HG03135 (cell line): ENCODE measurements around the gene FSTL1.

Experiments
- ATAC-seq: cut with Tn5 transposase; IDR thresholded peaks from one replicate; pipeline ENCODE4 v1.9.1; 2021; ENCODE audit warnings: mild to moderate bottlenecking, moderate library complexity; ENCODE audit not compliant: unreplicated experiment

Gene FSTL1

DNA sequence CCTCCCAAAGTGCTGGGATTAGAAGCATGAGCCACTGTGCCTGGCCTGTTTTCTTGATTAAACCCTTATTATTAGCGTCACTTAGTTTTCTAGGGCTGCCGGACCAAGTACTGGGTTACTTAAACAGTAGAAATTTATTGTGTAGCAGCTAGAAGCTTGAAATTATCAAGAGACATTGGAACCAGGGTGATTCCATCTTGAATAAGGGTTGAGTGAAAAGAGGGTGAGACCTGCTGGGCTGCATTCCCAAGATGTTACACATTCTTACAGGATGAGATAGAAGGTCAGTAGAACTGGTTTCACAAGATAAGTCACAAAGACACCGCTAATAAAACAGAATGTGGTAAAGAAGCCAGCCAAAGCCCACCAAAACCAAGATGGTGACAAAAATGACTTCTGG, 18.6 kb upstream of the FSTL1 start:
- ATAC-seq = no peak

DNA sequence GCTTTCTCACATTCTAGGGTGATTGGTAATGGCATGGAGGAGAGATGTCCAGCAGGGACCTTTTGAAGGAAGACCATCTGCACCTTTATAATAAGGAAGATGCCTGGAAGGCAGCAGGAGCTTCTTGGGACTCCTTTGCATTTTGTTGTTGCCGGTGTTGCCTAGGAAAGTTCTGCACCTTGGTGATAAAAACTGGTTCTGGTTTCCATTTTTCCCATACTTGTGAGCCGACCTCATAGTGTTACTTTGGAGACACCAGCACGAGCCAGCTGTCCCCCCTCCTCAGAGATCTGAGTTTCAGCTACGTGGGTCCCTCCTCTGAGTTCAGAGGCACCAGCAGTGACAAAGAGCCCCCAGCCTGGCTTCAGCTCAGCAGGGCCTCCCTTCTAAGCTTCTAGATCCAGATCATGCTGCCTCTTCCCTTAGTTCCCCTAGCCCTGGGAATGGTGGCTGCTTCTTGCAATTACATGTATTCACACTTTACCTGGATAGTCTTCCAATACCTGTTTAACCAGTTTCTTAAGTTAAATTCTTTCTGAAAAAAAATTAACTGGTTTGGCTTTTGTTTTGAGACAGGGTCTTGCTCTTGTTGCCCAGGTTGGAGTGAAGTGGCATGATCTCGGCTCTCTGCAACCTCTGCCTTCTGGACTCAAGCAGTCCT, 18.0 kb upstream of the FSTL1 start:
- ATAC-seq = no peak

DNA sequence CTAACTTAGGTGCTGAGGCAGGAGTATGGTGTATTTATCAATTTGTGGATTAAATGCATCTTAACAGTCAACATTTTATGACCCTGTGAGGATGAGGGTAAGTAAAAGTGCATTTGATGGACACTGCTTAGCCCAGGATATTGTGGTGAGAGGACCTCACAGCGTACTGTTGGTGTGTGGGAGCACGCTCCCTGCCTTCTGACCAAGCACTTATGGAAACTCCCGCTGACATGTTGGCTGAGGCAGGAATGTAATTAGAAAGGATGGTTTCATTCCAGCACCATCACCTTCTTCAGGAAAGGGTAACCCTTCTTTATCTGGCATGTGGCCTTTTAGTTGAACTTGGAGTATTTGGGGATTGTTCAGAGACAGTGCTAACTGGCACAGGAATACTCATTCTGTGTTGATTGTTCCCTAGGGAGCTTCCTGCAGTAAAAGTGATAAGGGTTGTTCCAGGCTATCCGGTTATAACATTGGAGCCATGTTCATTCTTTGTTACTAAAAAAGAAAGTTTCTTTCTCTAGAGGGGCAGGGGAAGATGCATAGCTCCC, 11.7 kb upstream of the FSTL1 start:
- no peak for ATAC-seq

DNA sequence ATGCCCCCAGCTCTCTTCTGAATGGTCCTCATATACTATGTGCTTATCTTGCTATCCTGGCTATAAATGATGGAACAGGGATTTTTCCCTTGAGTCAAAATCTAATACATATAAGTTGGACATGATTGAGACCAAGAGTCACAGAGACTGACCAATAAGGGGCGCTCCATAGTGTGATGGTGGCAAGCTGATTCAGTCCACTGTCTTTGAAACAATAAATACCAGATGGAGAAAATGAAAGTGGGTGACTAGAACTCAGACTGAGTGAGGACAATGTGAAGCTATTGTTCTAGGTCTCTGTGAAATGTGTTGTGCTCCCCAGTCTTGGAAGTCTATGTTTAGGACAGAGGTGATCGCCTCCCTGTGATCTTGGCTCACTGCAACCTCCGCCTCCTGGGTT, 10.6 kb upstream of the FSTL1 start:
- no peak for ATAC-seq

DNA sequence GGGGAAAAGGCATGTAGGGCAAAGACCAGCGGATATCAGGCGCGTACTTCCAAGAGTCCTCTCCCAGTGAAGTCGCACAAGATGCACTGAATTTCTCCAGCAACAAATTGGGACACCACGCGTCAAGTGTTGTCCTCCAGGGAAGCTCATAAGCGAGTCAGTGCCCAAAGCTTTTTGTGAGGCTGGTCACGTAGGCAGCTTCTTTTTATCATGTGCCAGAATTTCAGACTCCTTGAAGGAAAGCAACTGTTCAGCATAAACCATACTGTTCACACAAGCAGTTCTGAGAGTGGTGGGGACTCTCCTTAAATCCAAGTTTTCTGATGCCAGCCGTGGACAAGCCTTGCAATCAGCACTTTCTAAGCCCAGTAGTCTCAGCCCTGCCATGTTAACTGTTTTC, 10.1 kb upstream of the FSTL1 start:
- no peak for ATAC-seq

DNA sequence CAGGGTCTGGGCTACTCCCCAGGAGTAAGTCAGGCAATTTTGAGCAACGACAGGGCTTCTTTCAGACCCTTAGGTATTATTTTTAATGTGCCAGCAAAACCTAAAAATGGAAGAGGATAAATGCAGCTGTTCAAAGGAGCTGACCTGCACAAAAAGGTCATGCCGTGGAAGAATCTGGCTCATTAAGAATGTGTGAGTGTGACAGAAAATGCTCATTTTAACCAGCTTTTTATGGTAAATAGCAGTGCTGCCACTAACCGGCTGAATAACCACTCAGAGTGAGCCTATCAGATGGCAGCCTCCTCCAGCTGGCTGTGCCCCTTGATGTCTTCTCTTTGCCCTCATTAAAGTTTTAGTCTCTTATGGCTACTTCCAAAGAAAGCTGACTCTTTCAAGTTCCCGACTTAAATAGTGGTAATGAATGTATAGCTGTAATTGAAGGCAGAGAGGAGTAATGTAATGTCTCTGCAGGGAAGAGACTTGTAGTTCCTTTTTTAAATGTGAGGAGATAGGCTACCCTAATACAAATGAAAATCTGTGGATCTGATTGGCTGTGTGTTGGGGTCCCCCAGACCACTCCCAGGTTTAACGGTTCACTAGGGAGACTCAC, 9.5 kb upstream of the FSTL1 start:
- ATAC-seq = no peak

DNA sequence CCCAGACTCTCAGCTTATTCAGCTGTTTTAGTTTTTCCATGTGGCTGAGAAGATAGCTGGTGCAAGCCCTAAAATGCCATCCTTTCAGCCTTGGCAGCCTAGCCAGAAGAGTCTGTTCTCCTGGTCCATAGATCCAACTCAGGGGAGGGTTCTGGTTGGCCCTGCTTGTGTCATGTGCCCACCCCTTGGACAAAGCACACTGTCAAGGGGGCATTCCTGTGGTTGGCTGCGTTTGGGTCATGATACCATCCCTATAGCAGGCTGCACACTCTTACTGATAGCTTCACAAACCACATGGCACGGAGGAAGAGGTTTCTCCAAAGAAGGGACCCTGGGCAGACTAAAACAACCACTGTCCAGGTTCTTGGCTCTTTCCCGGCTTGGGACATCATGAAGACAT, 8.4 kb upstream of the FSTL1 start:
- no peak for ATAC-seq

DNA sequence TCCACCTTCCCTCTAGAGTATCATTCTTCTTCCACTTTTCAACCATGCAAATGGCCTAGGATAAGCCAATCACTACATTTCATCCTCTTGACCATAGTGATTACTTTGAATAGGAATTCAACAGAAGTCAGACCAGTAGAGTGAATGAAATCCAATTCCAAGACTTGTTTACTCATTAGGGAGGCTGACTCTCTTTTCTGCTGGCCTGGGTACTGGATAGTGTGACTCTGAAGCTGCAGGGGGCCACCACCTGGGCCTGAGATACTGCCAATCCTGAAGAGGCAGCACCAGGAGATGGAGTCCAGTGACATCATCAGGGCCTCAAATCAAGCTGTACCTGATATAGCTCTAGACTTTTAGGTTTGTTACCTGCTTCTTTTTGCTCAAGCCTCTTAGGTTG, 7.0 kb upstream of the FSTL1 start:
- ATAC-seq = no peak

DNA sequence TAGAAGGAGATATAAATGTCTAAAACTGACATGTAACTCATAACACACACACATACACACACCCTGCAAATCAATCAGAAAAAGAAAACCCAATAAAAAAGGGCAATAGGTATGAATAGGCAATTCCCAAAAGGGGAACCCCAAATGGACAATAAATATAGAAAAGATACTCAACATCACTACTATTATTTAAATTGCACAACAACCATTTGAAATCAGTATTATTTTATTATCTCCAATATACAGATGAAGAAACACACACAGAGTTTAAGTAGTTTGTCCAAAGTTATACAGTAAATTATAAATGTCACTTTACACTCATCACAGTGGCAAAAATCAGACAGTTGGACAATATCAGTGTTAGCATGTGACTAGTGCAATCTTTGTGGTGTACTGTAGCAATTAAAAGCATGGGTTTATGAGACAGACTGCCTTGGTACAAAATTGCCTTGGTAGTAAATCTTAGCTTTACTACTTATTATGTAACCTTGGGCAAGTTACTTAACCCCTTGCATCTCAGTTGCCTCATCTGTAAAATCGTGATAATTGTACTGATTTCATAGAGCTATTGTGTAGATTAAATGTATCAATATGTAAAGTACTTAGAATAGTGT, 3.4 kb upstream of the FSTL1 start:
- no peak for ATAC-seq

DNA sequence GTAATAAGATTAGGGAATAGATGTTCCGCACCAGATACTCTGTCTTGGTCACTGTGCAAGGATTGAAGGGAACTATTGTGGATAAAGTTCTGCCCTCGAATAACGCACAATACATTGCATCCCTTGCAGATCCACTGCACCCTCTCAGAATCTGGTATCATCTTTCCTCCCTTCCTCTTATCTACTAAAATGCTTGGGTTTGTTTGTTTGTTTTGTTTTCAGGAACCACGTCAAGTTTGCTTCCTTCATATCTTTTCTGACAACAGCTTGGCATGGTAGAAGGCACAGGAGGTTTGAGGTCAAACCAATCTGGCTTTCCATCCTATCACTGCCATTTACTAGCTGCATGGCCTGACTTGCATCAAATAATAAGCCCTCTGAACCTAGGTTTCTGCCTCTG, 2.0 kb upstream of the FSTL1 start:
- no peak for ATAC-seq

DNA sequence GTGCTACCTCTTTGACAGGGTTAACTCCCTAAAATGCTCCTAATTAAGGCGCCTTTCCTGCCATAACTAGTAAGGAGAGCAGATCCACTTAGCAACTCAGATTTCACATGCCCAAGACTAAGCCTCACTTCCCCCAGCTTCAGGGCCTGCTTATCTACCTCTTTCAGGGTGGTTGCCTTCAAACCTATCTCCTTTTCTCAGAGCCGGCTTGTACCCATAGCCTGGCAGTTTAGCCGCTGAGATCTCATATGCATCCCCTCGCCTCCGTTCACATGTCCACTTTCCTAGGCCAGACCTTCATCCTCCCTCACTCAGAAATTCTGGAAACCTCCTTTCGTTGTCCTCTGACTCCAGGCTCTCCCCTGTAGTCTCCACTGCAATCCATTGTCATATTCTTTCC, 1.0 kb upstream of the FSTL1 start:
- ATAC-seq = no peak

DNA sequence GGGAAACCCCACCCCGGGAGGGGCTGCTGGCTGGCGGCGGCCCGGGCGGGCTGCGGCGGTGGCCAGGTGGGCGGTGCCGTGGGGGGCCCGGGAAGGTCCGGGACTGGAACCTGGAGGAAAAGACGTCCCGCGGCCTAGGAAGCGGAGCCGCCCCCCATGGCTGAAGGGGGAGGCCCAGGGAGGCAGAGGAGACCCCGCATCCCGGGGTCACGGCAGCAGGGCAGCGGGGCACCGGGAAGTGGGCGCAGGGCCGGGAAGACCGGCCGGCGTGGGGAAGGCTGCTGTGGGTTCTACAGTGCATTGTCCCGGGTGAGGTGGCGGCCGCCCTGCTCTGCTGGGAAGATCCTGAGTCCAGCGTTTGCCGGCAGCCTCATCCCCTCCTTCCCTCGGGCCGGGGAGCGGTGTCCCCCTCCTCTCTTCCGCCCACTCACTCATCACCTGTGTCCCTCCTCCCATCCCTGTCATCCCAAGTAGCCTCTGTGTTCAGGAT, 525 bp upstream of the FSTL1 start:
- ATAC-seq = no peak

DNA sequence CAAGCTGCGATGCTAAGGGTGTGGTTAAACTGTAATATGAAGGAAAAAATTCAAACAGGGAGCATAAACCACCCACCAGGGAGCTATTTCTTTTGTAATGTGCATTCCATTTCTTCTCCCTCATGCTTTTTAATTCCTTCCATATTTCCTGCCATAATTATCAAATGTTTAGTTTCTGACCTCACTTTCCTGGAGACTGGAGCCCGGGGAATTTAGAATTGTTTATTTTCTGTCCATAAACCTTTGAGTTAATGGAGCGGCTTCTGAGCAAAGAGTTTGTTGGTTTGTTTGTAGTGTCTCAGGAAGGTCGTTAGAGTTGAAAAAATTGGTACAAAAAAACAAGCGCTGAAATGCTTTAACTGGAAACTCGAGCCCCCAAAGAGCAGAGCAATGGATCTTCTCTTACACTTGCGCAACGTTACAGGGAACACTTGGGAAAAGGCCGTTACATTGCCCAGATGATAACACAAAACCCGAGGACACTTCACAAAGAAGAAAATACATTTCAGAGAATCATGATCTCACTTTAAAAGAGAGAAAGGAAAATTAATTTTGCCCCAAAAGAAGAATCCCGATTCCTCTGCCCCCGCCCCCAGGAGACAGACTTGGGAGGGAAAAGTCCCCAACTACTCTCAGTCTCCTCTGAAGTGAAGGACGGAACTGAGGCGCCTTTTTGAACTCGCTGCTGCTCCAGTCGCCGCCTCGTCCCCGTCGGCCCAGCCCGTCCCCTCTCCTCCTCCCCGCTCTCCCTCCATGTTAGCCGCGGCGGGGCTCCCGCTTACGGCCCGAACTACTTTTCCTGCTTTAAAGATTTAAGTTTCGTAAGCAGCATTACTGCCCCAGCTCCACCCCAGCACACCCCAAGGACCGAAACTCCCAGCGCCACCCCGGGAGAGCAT, 842 bp downstream of the FSTL1 start:
- no peak for ATAC-seq

DNA sequence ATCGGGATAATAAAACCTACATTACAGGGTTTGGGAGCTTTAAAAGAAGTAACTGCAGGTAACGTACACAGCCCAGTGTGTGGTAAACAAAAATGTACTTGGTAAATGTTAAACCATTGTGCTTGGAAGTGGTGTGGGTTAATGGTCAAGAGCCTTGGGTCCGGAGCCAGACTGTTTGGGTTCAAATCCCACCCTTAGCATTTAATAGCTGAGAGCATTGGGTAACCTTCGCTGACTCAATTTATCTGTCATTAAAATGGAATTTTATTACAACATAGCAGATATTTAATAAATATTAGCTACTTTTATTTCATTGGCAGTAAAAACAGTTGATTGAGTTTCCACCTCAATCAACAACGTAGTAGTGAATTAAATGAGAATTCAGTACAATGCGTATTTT, 1.5 kb downstream of the FSTL1 start:
- ATAC-seq = no peak

DNA sequence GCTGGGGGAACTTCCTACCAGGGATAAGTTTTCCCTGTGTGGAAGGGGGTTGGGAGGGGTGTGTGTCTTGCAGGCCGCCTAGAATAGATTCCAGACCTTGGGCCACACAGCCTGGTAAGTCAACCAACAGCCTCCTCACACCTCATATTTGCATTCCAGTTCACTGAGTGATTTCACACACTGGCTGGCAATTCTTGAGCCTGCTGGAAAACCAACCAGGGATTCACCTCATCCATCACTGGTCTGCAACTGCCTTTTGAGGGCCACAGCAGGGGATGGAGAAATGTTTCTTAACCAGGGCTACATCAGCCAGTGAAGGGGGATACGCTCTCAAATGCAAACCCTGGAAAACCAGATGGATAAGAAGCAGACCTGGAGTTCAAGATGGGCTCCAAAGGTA, 2.0 kb downstream of the FSTL1 start:
- no peak for ATAC-seq

DNA sequence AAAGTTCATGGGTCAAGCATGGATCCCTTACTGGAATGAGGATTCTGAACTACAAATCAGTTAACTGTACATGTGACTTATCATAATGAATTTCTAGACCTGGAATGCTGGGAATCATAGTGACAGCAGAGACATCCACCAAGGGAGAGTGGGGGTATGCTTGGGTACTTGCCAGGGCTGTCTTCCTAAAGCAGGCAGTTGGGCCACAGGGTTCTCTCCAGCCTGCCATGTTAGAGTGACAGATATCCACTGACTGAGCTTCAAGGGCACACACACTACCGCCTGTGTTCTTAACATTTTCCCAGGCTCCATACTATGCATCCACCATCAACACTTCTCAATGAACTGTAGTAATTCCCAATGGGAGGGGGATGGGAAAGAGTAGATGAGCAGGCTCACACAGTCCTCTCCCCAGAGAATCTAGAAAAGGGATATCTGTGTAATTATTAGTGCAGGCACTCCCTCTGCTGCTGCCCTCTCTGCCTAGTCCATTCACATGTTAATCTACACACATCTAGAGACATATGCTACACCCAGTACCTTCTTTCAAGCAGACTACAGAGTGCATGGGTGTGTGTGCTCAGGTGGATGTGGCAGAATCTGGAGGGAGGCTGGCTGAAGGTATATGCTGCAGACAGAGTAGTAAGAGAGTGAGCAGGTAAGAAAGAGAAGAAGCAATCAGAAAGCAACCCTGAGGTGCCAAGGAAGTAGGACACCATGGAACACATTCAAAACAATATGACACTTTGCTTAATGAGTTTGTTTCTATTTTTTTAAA, 3.7 kb downstream of the FSTL1 start:
- ATAC-seq = no peak

DNA sequence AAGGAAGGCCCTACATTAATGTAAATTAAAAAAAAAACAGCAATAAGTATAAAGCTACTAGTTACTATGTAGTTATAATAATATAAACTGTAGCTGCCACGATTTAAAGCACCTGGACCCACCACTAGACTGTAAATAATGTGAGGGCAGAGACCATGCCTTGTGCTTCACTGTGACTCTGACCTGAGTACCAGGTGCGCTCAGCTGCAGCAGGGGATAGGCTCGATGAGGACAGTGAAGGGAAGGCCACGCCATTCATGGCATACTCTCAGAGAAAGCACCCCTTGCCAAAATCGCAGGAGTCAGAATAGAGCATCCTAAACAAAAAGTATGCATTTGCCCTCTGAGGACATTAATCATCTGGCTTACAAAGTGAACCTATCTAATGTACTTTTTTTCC, 5.1 kb downstream of the FSTL1 start:
- no peak for ATAC-seq

DNA sequence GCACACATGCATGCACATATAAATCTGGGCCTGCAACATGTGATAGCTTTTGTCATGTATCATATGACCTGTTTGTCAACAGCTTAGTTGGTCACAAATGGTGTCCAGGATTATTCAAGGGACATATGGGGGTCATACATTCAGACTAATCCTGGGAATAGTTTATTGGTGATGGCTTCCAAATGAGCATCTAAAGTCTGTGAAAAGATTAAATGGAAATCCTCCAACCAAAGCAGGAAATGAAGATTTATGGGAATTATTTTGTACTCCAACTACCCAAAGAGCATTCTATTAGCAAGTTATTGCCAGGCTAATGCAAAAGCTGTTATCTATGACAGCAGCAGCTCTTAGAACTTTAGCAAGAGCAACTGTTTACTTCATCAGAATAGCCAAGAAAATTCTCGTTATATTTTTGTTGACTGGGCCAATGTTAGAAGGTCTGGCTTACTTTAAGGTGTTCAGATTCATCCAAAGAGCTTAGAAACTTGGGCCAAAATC, 7.1 kb downstream of the FSTL1 start:
- no peak for ATAC-seq

DNA sequence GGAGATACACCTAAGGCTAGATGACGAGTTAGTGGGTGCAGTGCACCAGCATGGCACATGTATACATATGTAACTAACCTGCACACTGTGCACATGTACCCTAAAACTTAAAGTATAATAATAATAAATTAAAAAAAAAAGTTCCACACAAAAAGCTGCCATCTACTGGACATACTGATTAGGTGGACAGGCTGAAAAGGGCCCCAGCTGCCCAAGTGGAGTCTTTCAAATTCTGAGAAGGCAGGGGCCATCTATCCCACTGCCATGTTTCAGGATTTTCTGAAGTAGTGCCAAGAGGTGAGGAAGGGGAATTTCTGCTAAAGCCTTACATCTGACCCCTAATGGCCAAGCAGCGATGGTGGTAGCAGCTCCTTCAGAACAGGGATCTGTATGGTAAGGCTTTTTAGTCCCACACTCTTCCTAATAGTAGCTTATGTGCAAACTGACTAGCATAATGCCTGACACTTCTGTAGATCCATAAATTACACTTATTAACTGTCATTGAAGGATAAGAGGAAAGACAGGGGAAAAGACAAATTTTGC, 7.7 kb downstream of the FSTL1 start:
- no peak for ATAC-seq

DNA sequence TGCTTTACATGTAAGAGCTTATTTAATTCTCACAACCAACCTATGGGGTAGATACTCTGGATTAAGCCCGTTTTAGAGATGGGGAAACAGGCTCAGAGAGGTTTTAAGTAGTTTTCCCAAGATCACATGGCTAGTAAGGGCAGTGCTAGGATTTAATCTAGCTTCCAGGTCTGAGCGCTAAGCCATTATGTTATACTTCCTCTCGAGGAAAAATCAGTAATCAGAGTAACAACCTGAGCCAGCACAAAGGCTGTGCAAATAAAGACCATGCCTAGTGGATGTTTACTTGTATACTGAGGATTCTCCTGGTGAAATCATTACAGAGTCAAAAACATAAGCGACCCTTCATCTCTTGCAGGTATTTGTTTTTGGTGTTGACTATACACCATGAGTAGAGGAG, 9.0 kb downstream of the FSTL1 start:
- no peak for ATAC-seq
